Inferior parietal cortex (tissue), 1 donor: ENCODE measurements around the gene NBPF11.
"Not testable (repeated sequence)": the region's sequence is repeated elsewhere in the genome, so short reads cannot be mapped to it uniquely, and the experiment has no call there.

Experiments
- DNase-seq: peaks from one replicate; pipeline ENCODE4 v3.0.0-alpha.2; 2016; ENCODE audit errors: extremely low spot score

The NBPF11 gene

DNA sequence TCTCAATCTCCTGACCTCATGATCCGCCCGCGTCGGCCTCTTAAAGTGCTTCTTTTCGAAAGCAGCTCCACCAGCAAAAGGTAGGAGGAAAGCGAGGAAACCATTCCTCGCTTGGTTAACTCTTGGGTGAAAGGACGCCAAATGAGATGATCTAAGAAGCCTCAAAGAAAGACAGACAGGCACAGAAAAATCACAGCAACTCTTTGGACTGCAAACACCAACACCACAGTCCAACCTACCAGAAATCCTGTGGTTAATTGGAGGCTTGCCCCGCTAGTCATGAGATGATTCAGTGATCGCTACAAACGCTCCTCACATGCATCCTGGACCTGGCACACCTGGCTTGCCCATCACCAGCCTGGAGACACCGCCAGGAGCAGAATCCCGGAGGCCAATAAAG lies 1.1 kb downstream of the NBPF11 start:
- not testable (repeated sequence) for DNase-seq

DNA sequence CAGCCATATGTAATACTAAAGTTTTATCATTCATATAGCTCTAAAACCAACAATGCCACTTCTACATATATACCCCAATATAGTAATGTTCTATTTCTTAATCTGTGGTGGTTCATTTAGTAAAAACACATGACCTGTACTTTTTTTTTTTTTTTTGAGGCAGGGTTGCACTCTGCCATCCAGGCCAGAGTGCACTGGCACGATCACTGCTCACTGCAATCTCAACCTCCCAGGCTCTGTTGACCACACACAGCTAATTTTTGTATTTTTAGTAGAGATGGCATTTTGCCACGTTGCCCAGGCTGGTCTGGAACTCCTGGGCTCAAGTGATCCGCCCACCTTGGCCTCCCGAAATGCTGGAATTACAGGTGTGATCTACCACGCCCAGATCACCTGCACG lies 2.1 kb downstream of the NBPF11 start:
- DNase-seq, result not testable (repeated sequence)

DNA sequence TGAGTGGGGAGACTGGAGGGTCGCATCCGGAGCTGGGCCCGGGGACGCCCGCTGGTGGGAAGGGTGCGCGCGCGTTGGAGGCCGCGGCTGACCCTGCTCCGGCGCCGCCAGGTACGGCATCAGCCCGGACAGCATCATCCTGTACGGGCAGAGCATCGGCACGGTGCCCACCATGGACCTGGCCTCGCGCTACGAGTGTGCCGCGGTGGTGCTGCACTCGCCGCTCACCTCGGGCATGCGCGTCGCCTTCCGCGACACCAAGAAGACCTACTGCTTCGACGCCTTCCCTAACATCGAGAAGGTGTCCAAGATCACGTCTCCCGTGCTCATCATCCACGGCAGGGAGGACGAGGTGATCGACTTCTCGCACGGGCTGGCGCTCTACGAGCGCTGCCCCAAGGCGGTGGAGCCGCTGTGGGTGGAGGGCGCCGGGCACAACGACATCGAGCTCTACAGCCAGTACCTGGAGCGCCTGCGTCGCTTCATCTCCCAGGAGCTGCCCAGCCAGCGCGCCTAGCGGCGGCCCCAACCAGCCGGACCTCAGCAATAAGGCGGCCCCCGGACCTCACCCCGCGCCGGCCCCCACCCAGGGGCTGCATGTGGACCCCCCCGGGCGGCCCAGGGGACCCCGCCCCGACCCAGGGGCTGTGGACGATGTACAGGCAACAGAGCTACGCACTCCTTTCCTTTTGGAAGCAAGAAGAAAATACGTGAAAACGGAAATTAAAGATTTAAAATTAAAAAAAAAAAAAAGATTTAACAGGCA lies 2.8 kb downstream of the NBPF11 start:
- DNase-seq, result not testable (repeated sequence)

DNA sequence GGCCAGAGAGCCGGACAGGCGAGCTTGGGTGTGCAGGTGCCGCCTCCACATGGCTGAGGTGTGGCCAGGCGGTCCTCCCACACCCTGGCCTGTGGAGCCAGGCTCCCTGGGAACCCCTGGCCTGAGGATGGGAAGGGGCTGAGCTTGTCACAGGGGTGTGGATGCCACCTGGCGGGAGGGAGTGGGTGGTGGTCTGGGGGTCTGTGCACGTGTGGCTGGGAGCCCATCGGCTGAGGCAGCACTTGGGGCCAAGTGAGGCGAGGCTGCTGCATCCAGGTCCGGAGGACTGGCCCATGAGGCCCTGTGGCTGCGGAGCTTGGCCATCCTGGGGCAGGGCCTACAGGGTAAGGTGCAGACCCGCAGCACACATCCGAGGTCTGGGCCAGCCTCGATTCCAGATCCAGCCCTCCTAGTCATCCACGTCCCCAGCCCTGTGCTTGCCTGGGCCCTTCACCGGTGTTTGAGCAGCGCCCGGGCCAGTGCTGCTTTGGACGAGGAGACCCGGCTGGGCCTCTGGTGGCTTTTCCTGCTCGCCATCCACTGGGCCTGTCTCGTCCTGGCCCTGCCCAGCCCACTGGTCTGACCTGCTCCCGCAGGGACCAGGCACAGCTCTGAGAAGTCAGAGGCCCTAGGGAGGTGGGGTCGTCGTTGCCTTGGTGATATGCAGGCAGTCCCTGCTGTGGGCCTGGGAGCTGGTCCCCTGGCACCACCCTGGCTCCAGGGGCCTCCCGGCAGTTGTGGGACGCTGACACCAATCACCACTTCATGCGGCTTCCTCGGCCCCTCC lies 4.8 kb downstream of the NBPF11 start:
- DNase-seq, result not testable (repeated sequence)

DNA sequence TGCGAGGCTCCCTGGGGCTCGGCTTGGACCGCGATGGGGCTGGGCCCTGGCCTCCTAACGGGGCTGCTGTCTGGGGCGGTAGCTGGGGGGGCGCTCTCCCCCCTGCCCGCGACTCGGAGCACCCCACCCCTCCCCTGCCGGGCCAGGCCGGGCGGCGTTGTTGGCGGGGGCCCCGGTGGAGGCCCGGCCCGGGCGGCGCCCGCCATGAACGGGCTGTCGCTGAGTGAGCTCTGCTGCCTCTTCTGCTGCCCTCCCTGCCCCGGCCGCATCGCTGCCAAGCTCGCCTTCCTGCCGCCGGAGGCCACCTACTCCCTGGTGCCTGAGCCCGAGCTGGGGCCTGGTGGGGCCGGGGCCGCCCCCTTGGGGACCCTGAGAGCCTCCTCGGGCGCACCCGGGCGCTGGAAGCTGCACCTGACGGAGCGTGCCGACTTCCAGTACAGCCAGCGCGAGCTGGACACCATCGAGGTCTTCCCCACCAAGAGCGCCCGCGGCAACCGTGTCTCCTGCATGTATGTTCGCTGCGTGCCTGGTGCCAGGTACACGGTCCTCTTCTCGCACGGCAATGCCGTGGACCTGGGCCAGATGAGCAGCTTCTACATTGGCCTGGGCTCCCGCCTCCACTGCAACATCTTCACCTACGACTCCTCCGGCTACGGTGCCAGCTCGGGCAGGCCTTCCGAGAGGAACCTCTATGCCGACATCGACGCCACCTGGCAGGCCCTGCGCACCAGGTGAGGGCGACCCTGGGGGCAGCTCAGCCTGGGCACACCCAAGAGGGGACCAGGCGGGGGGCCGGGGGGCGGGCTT lies 5.7 kb downstream of the NBPF11 start:
- not testable (repeated sequence) for DNase-seq

DNA sequence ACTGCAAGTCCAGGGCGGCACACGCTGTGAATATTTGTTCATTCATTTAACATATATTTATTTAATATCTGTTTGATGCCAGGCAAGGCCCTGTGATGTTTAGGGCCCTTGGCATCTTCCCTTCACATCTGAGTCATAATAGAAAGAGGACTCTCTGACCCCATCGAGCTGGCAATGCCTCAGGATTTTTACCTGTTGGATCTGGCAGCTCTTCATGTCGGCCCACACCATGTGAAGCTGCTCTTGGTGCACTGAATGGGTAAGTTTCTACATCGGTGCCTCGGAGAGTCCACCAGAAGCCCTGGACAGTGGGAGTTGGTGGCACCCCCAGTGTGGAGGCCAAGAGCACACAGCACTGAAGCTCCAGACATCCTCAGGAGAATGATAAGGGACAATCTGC lies 8.9 kb downstream of the NBPF11 start:
- not testable (repeated sequence) for DNase-seq

DNA sequence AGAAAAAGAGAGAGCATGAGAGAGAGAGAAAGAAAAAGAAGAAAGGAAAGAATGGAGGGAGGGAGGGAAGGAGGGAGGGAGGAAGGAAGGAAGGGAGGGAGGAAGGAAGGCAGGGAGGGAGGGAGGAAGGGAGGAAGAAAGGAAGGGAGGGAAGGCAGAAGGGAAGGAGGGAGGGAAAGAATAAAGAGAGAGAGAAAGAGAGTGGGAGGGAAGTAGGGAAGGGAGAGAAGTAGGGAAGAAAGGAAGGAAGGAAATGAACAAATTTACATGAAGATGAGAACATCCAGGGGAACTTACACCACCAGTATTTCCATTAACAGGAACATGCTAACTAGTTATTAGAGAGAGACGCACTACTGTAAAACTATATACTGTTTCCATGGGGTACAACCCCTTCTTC lies 10.1 kb downstream of the NBPF11 start:
- not testable (repeated sequence) for DNase-seq

DNA sequence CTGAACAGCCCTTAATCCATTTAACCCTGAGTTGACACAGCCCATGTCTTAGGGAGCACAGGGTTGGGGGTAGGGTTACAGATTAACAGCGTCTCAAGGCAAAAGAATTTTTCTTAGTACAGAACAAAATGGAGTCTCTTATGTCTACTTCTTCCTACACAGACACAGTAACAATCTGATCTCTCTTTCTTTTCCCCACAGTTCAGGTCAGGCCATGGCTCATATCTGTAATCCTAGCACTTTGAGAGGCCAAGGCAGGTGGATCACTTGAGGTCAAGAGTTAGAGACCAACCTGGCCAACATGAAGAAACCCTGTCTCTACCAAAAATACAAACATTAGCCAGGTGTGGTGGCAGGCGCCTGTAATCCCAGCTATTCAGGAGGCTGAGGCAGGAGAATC lies 13.5 kb downstream of the NBPF11 start:
- DNase-seq, result not testable (repeated sequence)

DNA sequence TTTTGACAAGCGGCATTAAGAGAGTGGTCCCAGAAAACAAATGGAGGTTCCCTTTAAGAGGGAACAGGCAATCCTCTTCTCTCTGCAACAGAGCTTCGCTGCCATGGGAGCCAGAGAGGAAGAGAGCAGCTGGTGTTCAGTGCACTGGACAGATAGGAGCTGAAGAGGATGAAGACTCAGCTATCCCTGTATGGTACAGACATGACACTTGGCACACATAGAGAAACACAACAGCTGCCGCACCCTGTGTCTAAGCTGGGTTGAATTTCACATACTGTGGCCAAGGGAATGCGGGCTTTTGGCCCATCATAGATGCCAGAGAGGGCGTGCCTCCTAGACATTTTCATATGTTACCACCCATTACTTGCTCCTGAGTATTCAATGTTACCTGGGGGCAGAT lies 29.7 kb downstream of the NBPF11 start:
- not testable (repeated sequence) for DNase-seq

DNA sequence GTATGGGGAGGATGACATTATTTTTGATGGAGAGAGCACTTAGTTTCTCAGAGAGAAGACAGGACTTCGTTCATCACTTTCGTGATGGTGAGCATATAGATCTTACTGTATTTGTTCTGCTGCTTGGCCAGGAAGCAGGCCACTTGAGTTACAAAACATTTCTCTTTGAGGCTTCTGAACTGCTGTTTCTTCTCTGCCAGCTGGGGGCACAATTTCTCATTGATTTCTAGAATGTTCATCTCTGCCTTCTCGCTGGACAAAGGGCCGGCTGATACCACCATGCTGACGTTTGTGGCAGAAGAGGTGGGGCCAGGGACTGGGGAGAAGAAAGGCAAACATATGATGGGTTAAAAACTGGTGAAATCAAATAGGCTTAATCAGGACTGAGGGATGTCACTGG lies 31.7 kb downstream of the NBPF11 start:
- not testable (repeated sequence) for DNase-seq

DNA sequence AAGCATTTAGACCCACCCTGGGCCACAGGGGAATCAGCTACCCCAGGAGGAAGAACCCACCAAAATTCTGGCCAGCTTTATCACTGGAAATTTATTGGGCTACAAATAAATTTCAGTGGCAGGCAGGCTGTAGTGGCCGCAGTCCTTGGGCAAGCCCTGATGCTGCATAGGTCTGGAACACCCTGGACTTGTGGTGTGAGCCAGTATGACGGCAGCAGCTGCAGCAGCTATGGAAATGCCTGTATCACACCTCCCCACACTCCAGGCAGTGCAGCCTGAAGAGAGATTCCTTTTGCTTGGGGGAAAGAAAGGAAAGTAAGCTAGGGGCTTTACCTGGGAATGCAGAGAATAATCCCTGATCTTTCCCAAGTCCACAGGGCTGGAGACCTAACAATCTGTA lies 56.3 kb downstream of the NBPF11 start:
- DNase-seq, result not testable (repeated sequence)

DNA sequence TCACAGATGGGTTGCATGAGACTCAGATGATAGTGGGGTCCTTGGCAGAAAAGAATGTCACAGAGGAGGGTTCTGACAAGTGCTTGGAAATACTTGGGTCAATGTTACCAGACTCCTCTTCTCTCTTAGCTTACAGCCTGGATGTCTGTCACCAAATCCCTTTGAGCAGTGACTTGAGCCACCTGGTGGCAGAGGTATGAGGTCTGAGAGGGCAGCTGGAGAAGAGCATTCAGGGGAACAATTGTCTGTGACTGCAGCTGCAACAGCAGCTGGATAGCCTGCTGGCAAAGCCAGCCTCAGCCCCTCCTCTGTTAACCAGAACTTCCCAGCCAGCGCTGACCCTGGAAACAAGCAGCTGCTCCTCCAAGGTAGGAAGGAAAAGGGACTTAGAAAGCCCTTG lies 65.9 kb downstream of the NBPF11 start:
- not testable (repeated sequence) for DNase-seq

DNA sequence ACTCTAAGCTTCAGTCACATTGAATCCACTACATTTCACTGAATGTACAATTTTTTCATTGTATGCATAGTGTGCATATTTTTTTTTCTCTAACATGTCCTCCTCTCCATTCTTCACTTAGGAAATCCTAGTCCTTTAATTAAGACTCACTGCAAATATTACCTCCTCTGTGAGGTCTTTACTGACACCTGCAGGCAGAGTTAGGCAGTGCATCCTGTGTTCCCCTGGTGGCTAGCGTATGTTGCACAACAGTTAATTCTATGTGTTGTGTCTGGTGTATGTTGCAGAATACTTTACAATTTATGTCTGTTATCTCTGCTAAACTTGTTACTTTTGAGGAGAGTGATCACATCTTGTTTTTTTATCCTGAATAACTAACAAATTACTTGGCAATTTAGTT lies 70.9 kb downstream of the NBPF11 start:
- not testable (repeated sequence) for DNase-seq

DNA sequence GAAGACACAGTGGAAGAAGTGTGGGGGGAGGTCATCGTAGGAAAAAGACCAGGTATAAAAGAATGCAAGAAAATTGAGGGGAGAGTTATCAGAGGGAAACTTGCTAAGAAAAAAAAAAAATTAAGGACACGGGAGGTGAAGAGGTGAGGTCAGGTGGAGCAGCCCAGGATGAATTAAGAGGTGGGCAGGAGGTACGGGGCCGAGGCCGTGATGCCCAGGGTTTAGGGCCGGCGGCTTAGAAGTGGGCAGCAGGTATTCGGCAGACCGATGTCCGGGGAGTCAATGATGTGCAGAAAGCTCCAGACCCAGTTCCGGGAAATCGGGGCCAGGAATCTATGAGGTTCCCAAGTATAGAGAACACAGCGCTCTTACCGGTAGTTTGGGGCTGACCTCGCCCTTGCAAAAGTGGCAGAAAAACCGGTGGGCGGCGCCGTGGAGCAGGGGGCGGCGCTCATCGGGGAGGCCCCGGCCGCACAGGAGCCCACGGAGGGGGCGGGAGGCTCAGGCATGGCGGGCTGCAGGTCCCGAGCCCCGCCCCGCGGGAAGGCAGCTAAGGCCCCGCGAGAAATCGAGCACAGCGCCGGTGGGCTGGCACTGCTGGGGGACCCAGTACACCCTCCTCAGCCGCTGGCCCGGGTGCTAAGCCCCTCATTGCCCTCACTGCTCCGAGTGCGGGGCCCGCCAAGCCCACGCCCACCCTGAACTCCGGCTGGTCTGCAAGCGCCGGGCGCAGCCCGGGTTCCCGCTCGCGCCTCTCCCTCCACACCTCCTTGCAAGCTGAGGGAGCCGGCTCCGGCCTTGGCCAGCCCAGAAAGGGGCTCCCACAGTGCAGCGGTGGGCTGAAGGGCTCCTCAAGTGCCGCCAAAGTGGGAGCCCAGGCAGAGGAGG lies 73.2 kb downstream of the NBPF11 start:
- not testable (repeated sequence) for DNase-seq

DNA sequence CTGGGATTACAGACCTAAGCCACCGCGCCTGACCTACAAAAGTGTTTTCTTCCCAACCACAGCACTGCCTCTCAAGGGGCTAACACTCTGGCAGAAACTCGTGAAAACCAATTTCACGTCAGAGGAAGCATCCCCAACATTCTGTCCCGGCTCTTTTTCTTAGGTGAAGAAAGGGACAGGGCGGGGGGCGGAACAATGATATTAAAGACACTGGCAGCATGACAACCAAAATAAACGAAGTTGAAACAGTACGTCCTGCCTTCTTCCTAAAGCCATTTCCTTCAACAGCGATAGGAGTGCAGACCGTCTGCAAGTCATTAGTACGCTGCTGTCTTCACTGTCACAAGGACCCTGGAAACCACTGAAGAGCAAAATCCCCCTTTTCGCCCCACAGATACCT lies 74.0 kb downstream of the NBPF11 start:
- not testable (repeated sequence) for DNase-seq

DNA sequence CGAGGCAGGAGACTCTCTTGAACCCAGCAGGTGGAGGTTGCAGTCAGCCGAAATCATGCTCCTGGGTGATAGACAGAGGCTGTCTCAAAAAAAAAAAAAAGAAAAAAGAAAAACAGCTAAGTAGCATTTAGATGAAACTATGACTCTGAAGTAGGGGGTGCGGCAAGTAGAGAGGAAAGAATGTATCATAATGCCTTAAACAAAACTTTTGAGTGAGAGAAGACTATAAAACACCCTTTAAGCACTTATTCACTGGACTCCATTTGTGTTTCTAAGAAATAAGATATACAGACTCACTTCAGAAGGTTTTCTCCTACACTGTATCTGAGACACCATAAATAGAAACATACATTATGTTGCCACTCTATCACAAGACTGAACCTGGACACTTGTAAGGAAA lies 74.6 kb downstream of the NBPF11 start:
- not testable (repeated sequence) for DNase-seq

DNA sequence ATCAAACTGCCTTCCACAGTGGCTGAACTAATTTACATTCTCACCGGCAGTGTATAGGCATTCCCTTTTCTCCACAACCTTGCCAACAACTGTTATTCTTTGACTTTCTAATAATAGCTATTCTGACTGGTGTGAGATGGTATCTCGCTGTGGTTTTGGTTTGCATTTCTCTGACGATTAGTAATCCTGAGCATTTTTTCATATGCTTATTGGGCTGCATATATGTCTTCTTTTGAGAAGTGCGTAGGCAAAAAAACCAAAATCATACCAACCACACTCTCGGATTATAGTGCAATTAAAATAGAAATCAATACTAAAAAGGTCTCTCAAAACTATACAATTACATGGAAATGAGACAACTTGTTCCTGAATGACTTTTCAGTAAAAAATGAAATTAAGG lies 78.7 kb downstream of the NBPF11 start:
- DNase-seq, result not testable (repeated sequence)

DNA sequence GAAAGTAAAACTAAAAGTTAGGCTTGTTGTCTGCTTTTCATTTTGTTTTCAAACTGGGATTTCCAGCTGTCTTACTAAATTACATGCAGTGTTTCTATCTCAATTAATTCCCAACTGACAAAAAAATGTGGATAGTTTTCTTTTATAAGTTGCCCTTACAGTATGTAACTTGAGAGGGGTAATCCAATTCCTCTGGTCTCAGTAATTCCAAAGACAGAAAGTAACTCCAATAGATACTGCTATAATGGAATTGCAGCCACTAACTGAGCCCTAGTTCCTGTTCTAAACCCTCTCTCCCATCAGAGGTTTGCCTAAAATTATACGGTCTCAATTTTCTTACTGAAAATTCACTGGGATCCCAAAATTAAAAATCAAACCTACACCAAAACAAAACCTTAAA lies 83.5 kb downstream of the NBPF11 start:
- DNase-seq, result not testable (repeated sequence)

DNA sequence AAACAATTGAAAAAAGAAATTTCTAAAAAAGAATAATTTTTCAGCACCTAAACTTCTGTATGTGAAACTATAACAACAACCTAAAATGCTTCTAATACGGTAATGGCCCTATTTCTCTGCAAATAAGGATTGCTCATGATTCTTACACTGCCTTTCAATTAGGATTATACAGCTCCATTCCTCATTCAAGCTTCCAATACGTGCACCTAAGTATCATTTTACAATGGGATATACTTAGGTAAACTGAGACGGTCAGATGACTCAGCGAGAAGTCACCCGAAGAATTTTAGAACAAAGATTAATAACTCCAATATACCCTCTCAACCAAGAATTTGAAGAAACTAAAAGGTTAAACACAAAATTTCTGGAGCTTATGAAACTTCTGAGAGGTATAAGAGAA lies 83.9 kb downstream of the NBPF11 start:
- DNase-seq, result not testable (repeated sequence)

DNA sequence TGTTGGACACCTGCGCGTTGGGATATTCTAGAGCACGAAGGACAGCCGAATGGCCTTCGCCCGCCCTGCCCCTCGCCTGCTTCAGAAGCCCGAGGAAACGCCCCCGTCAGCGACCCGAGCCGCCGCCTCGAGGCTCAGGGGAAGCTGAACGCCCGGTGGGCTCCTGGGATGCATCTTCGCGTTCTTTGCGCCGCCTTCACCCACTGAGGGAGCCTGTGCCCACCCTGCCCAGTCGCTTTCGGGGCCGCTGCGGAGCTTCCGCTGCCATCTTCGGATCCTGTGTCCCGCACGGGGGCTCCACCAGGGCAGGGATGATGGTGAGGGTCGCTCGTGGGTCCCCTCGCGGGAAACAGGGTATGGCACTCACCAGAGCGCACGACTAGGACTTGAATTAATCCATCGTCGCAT lies 91.8 kb downstream of the NBPF11 start:
- not testable (repeated sequence) for DNase-seq

DNA sequence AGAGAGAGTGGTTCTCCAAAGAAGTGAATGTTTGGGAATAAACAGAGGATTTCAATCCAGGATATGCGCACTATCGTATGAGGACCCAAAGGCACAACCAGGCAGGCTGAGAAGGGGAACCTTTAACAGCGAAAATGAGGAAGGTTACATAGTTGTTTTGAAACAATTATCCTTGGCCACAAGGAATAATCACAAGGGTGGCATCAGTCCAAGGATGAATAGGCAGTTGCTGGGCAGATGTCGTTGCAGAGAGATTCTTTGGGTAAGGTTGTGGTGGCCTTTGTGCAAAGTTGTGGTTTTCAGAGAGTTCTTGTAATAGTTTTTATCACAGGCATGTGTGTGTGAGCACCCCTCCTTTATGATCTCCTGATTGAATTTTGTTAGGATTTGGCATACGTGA lies 94.7 kb downstream of the NBPF11 start:
- DNase-seq, result not testable (repeated sequence)
